Spleen (tissue), 11 donors: Measurements from ENCODE around the gene PGLYRP3. TPM values are rescaled to one million over a fixed set of nuclear protein-coding genes. Genes with fewer than 3 reads are reported as not detected.

Source experiments
- DNase-seq: peaks from one replicate; pipeline ENCODE4 v3.0.0-alpha.2; 2020
- H3K27ac ChIP-seq, 8 donors: fragments of 200-600 bp; sonication (generic) in 7 of 8; 1 replicate in 4 of 8; 2 replicates in 4 of 8; pipeline versions ENCODE4 v1.5.0 to v1.8.0; 2016 to 2021; ENCODE audit warnings: inconsistent platforms in 4 of 8, mild to moderate bottlenecking in 4 of 8, moderate library complexity in 1 of 8
- H3K27me3 ChIP-seq, 7 donors: fragments of 200-600 bp; sonication (generic) in 6 of 7; replicated peaks in 1 of 7; 1 replicate in 4 of 7; 2 replicates in 3 of 7; pipeline versions ENCODE4 v1.5.0 to v1.8.0; 2016 to 2021; ENCODE audit warnings: inconsistent platforms in 3 of 7, mild to moderate bottlenecking in 1 of 7
- H3K36me3 ChIP-seq, 6 donors: fragments of 200-600 bp; sonication (generic) in 5 of 6; 1 replicate in 4 of 6; 2 replicates in 2 of 6; pipeline versions ENCODE4 v1.5.0 to v1.8.0; 2016 to 2021; ENCODE audit warnings: inconsistent platforms in 2 of 6
- H3K4me1 ChIP-seq, 6 donors: fragments of 200-600 bp; sonication (generic) in 5 of 6; 1 replicate in 3 of 6; 2 replicates in 3 of 6; pipeline versions ENCODE4 v1.5.0 to v1.8.0; 2016 to 2021; ENCODE audit warnings: inconsistent platforms in 3 of 6
- H3K4me3 ChIP-seq, 8 donors: fragments of 200-600 bp; sonication (generic) in 7 of 8; 1 replicate in 4 of 8; 2 replicates in 4 of 8; pipeline versions ENCODE4 v1.5.0 to v1.8.0; 2016 to 2021; ENCODE audit warnings: inconsistent platforms in 4 of 8, mild to moderate bottlenecking in 4 of 8, moderate library complexity in 2 of 8
- H3K9me3 ChIP-seq, 8 donors: fragments of 200-600 bp; sonication (generic) in 7 of 8; 1 replicate in 4 of 8; 2 replicates in 4 of 8; pipeline versions ENCODE4 v1.5.0 to v1.8.0; 2016 to 2021; ENCODE audit warnings: inconsistent platforms in 4 of 8
- CTCF ChIP-seq, 11 experiments: fragments of 200-600 bp in 7 of 11; fragments of 450-650 bp in 4 of 11; sonication (generic) in 4 of 11; IDR thresholded peaks in 8 of 11; conservative IDR thresholded peaks in 3 of 11; 1 replicate in 7 of 11; 2 replicates in 4 of 11; pipeline versions ENCODE4 v1.4.0 to v1.8.0; 2016 to 2021; ENCODE audit warnings: antibody characterized with exemption in 11 of 11, inconsistent platforms in 4 of 11, mild to moderate bottlenecking in 1 of 11
- POLR2A ChIP-seq, 3 donors: fragments of 450-650 bp; IDR thresholded peaks; one replicate each; pipeline ENCODE4 v1.5.1; 2017; ENCODE audit warnings: antibody characterized with exemption in 3 of 3, mild to moderate bottlenecking in 1 of 3
- POLR2AphosphoS5 ChIP-seq, 3 donors: sonication (generic); formaldehyde crosslinking; IDR thresholded peaks; one replicate each; pipeline ENCODE4 v1.5.1; 2017; ENCODE audit warnings: antibody characterized with exemption in 3 of 3
- WGBS, 5 donors: extraction: QIAGEN DNeasy Blood & Tissue Kit in 3 of 5; methylation state at CpG; one replicate each; pipeline versions ENCODE4 v1.1.5 to v1.1.7; 2013 to 2018; 5-methylcytosine and 5-hydroxymethylcytosine counted together
- intact Hi-C: fragments of 100-400 bp; cut with DNase I; formaldehyde crosslinking; loops from one replicate; pipeline ENCODE4 v1.15.0; 2023; ENCODE audit warnings: low total_unique reads
- polyA plus RNA-seq, 3 donors: library from polyadenylated mRNA; stranded (reverse); fragments of 200-250 nt; gene quantifications; one replicate each; pipeline ENCODE4 v1.2.1, GENCODE V29; 2013
- small RNA-seq, 4 donors: library from RNA; depleted of rRNA; stranded (forward); fragments of <200 nt; gene quantifications; one replicate each; pipeline ENCODE3, GENCODE V24; 2016
- total RNA-seq, 7 donors: library from RNA; depleted of rRNA in 3 of 7; stranded (reverse); fragments of >200 nt in 3 of 7; fragmentation: NEBNext Ultra II Directional in 4 of 7; extraction: Animal tissue kit (Norgen Biotek cat#: 25700) in 4 of 7; gene quantifications; one replicate each; pipeline versions ENCODE4 v1.1.0 to v1.2.1, GENCODE V29; 2016 to 2021
- donor health status: healthy with polysubstance abuse.
- donor health status: DM: no; HTN: no; CAD: no; lungs with moderate emphysema.
- donor health status: DM: no; HTN: no; CAD: no.
- donor health status: Bipolar disorder and iron deficiency.
- donor health status: healthy.
- donor health status: DM: no; HTN: no; CAD: no.
- donor health status: DM: yes; HTN: yes; CAD: no.

The PGLYRP3 gene
- total and polyA plus RNA-seq, 10 donors: not detected

GRCh38 chr1:153248176-153248879, 64.4 kb downstream of the PGLYRP3 start:
- no peak for DNase-seq
- H3K36me3 ChIP-seq: no peaks in the 10 kb centered on the region
- no peak overlapping the region for H3K4me3 ChIP-seq
- H3K4me1 ChIP-seq: no peaks in the 10 kb centered on the region
- H3K27me3 ChIP-seq: peaks cover 0 to 42% (median 0%) of the 10 kb centered on the region in 7 donors
- H3K9me3 ChIP-seq: no peaks in the 10 kb centered on the region
- WGBS, 5 donors: 64 to 83% (median 77%) methylated on average over 5 of the region's 5 CpGs
- TF ChIP-seq CTCF (IDR thresholded peaks at IDR 0.05 in 8 of 11, conservative IDR thresholded peaks at IDR 0.05 in 3 of 11): no peak
- TF ChIP-seq POLR2A (IDR thresholded peaks at IDR 0.05): no peak
- TF ChIP-seq POLR2AphosphoS5 (IDR thresholded peaks at IDR 0.05): no peak
- intact Hi-C loops: no loop called here
- H3K27ac ChIP-seq: no peak overlapping the region

Small RNA genes within 50 kb of the gene (small RNA-seq; reads per million reads assigned to genes)
- 0 reads per million in 4 donors for gene RNU6-160P

Other genes with a start within 250 kb of the PGLYRP3 start
- not detected for gene SPRR2B, start 241.3 kb downstream of the PGLYRP3 start, total RNA-seq
- not detected for gene SPRR2B, start 241.3 kb downstream of the PGLYRP3 start, polyA plus RNA-seq
- gene SPRR2E, start 218.4 kb downstream of the PGLYRP3 start, total RNA-seq: not detected
- under 1 TPM in 1 of 3 donors, not detected in 2; 0.45 TPM for gene SPRR2E, start 218.4 kb downstream of the PGLYRP3 start, polyA plus RNA-seq
- gene SPRR2F, start 199.4 kb downstream of the PGLYRP3 start, total RNA-seq: not detected
- gene SPRR2F, start 199.4 kb downstream of the PGLYRP3 start, polyA plus RNA-seq: not detected
- not detected for gene SPRR2G, start 162.1 kb downstream of the PGLYRP3 start, total RNA-seq
- gene SPRR2G, start 162.1 kb downstream of the PGLYRP3 start, polyA plus RNA-seq: not detected
- not detected for gene LELP1, start 109.5 kb downstream of the PGLYRP3 start, total RNA-seq
- not detected for gene LELP1, start 109.5 kb downstream of the PGLYRP3 start, polyA plus RNA-seq
- not detected for gene PRR9, start 95.4 kb downstream of the PGLYRP3 start, total RNA-seq
- gene PRR9, start 95.4 kb downstream of the PGLYRP3 start, polyA plus RNA-seq: not detected
- gene LORICRIN, start 53.3 kb downstream of the PGLYRP3 start, total RNA-seq: not detected
- under 1 TPM; 0.38 to 0.83 (median 0.53) TPM for gene LORICRIN, start 53.3 kb downstream of the PGLYRP3 start, polyA plus RNA-seq
- gene PGLYRP4, start 35.9 kb upstream of the PGLYRP3 start, total RNA-seq: not detected
- under 1 TPM in 1 of 3 donors, not detected in 2; 0.18 TPM for gene PGLYRP4, start 35.9 kb upstream of the PGLYRP3 start, polyA plus RNA-seq
- 1,000 to 10,000 TPM in 6 of 7 donors, 100 to 1,000 TPM in 1; 961 to 6,984 (median 2,755) TPM for gene S100A9, start 44.9 kb upstream of the PGLYRP3 start, total RNA-seq
- gene S100A9, start 44.9 kb upstream of the PGLYRP3 start, polyA plus RNA-seq: 1,000 to 10,000 TPM in 2 of 3 donors, 100 to 1,000 TPM in 1; 947 to 4,509 (median 1,446) TPM
- 1,000 to 10,000 TPM in 1 of 7 donors, 100 to 1,000 TPM in 6; 138 to 1,354 (median 270) TPM for gene S100A12, start 62.7 kb upstream of the PGLYRP3 start, total RNA-seq
- 100 to 1,000 TPM; 126 to 567 (median 139) TPM for gene S100A12, start 62.7 kb upstream of the PGLYRP3 start, polyA plus RNA-seq
- gene S100A8, start 78.1 kb upstream of the PGLYRP3 start, total RNA-seq: 1,000 to 10,000 TPM in 6 of 7 donors, 100 to 1,000 TPM in 1; 983 to 7,676 (median 1,629) TPM
- 1,000 to 10,000 TPM in 2 of 3 donors, 100 to 1,000 TPM in 1; 756 to 2,335 (median 1,287) TPM for gene S100A8, start 78.1 kb upstream of the PGLYRP3 start, polyA plus RNA-seq
- not detected for gene S100A7A, start 103.6 kb upstream of the PGLYRP3 start, total RNA-seq
- gene S100A7A, start 103.6 kb upstream of the PGLYRP3 start, polyA plus RNA-seq: not detected
- not detected for gene S100A7, start 147.7 kb upstream of the PGLYRP3 start, total RNA-seq
- gene S100A7, start 147.7 kb upstream of the PGLYRP3 start, polyA plus RNA-seq: not detected
- gene S100A6, start 223.0 kb upstream of the PGLYRP3 start, total RNA-seq: 100 to 1,000 TPM; 121 to 403 (median 193) TPM
- gene S100A6, start 223.0 kb upstream of the PGLYRP3 start, polyA plus RNA-seq: 100 to 1,000 TPM; 578 to 779 (median 653) TPM
- gene S100A5, start 228.0 kb upstream of the PGLYRP3 start, total RNA-seq: 1 to 10 TPM in 1 of 7 donors, not detected in 6; 2.8 TPM
- gene S100A5, start 228.0 kb upstream of the PGLYRP3 start, polyA plus RNA-seq: under 1 TPM in 2 of 3 donors, not detected in 1; 0.32 to 0.46 TPM
- gene S100A4, start 232.9 kb upstream of the PGLYRP3 start, total RNA-seq: 100 to 1,000 TPM; 161 to 521 (median 309) TPM
- gene S100A4, start 232.9 kb upstream of the PGLYRP3 start, polyA plus RNA-seq: 100 to 1,000 TPM; 309 to 755 (median 572) TPM
- gene S100A3, start 236.3 kb upstream of the PGLYRP3 start, total RNA-seq: 1 to 10 TPM in 2 of 7 donors, under 1 TPM in 1, not detected in 4; 0.44 to 1.3 (median 1.0) TPM
- 1 to 10 TPM; 1.1 to 2.6 (median 2.2) TPM for gene S100A3, start 236.3 kb upstream of the PGLYRP3 start, polyA plus RNA-seq